22Rv1 (cell line): ENCODE measurements around the gene FLNB.

Source experiments
- ZFX ChIP-seq: fragments of 450-650 bp; IDR thresholded peaks from 2 replicates; pipeline ENCODE4 v1.6.1; 2017; ENCODE audit warnings: antibody characterized with exemption, borderline replicate concordance
- TF ChIP-seq, protein P1 (sequence below): fragments of 450-650 bp; IDR thresholded peaks from 2 replicates; pipeline ENCODE4 v1.5.1; 2017; ENCODE audit warnings: mild to moderate bottlenecking

DNA sequence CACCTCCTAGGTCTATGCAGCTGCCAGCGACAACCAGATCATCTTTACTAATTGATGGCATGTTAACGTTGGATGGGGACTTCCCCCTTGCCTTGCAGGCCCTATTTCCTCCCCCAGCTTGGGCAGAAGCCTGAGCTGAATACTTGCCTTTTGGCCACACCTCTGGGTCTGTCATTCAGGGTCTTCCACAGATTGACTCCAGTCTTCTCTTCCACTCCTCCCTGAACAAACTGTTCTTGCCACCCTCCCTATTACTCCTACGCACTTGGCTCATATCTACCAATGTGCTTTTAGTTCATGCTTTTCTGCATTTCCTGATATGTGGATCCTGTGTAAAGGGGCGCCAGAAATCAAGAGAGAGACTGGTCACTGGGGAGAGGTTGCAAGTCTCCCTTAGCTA lies 129.1 kb downstream of the FLNB start:
- TF ChIP-seq, protein P1, sequence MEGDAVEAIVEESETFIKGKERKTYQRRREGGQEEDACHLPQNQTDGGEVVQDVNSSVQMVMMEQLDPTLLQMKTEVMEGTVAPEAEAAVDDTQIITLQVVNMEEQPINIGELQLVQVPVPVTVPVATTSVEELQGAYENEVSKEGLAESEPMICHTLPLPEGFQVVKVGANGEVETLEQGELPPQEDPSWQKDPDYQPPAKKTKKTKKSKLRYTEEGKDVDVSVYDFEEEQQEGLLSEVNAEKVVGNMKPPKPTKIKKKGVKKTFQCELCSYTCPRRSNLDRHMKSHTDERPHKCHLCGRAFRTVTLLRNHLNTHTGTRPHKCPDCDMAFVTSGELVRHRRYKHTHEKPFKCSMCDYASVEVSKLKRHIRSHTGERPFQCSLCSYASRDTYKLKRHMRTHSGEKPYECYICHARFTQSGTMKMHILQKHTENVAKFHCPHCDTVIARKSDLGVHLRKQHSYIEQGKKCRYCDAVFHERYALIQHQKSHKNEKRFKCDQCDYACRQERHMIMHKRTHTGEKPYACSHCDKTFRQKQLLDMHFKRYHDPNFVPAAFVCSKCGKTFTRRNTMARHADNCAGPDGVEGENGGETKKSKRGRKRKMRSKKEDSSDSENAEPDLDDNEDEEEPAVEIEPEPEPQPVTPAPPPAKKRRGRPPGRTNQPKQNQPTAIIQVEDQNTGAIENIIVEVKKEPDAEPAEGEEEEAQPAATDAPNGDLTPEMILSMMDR = no peak
- no peak for TF ChIP-seq ZFX
